HFFc6 (cell line): ENCODE results near the gene GLRX5. TPM values are rescaled to one million over a fixed set of nuclear protein-coding genes. Genes with fewer than 3 reads are reported as not detected.

ENCODE experiments used
- DNase-seq: peaks from one replicate; pipeline ENCODE4 v3.0.0-alpha.2; 2018
- H3K27ac Mint-ChIP-seq: 2 replicates; pipeline ENCODE4 v1.8.0; 2020; ENCODE audit warnings: mild to moderate bottlenecking, mixed read lengths
- H3K27me3 Mint-ChIP-seq: 2 replicates; pipeline ENCODE4 v1.8.0; 2021; ENCODE audit warnings: mild to moderate bottlenecking, moderate library complexity, mixed read lengths; ENCODE audit not compliant: insufficient read depth
- H3K36me3 Mint-ChIP-seq: 2 replicates; pipeline ENCODE4 v1.8.0; 2021; ENCODE audit warnings: low read depth, mixed read lengths
- H3K4me1 Mint-ChIP-seq: 2 replicates; pipeline ENCODE4 v1.8.0; 2020; ENCODE audit warnings: low read depth, mixed read lengths
- H3K4me3 Mint-ChIP-seq: 2 replicates; pipeline ENCODE4 v1.8.0; 2020; ENCODE audit warnings: mild to moderate bottlenecking, moderate library complexity, mixed read lengths
- H3K9me3 Mint-ChIP-seq: 2 replicates; pipeline ENCODE4 v1.8.0; 2020; ENCODE audit warnings: mild to moderate bottlenecking, mixed read lengths
- CTCF ChIP-seq: fragments of 200-600 bp; sonication (generic); IDR thresholded peaks from 2 replicates; pipeline ENCODE4 v1.5.0; 2021; ENCODE audit warnings: antibody characterized with exemption, mild to moderate bottlenecking
- total RNA-seq, 6 experiments: library from RNA; stranded (reverse); fragmentation: NEBNext Ultra II Directional; extraction: Animal tissue kit (Norgen Biotek cat#: 25700); gene quantifications; 2 replicates in 1 of 6; 3 replicates in 5 of 6; pipeline ENCODE4 v1.2.3, GENCODE V29; 2021

Gene GLRX5
- total RNA-seq, 6 experiments from 2014 or later: 38.7 to 47.2 (median 43.8) TPM

DNA sequence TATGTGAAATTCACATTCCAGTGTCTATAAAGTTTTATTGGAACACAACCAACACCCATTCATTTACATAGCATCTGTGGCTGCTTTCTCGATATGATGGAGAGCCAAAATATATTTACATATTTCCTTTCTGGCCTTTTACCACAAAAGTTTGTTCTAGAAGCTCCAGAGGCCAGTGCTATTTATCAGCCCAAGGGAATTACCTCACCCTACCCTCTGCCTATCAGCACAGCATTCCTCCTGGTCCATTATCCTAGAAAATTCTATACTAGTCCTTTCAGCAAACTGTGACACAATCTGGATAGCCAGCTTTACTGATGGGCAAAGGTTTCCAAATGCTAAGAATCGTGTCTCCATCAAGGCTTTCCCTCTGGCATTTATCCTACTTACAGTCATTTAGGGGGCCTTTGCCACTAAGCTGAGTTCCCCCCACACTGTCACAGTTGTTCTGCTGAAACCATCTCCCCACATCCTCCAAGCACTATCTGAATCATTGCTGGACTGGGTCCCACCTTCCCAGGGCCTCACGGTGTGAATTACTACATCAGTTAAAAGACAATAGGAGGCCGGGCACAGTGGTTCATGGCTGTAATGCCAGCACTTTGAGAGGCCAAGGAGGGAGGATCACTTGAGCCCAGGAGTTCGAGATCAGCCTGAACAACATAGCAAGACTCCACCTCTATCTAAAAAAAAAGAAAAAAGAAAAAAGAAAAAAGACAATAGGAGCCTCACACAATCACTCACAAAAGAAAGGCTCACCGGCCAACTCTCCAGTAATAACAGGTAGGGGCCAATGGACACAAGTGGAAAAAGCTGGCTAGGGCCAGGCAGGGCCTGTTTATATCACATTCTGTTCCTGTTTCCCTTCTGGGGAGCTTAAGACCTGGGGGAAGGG lies 30.5 kb upstream of the GLRX5 start:
- Mint-ChIP-seq H3K9me3 (no peaks in the 10 kb centered on the region), H3K27ac (peak overlapping the region; percentile 84), H3K36me3 (peaks cover 14% of the 10 kb centered on the region; the same call in 1 of the 2 replicates), H3K27me3 (no peaks in the 10 kb centered on the region; the same call in 1 of the 2 replicates), H3K4me1 (peaks cover 84% of the 10 kb centered on the region), H3K4me3 (peak overlapping the region; percentile 28)
- DNase-seq: no peak
- no peak for TF ChIP-seq CTCF

- Mint-ChIP-seq H3K4me1 (peaks cover 80% of the 10 kb centered on the region), H3K27ac (peak overlapping the region; percentile 84; the same call in 1 of the 2 replicates), H3K27me3 (no peaks in the 10 kb centered on the region; the same call in 1 of the 2 replicates), H3K4me3 (no peak overlapping the region), H3K9me3 (no peaks in the 10 kb centered on the region), H3K36me3 (peaks cover 18% of the 10 kb centered on the region; the same call in 1 of the 2 replicates)
- TF ChIP-seq CTCF: no peak
- DNase-seq: no peak
These were observed 29.7 kb upstream of the GLRX5 start for GRCh38 chr14:95505030-95505589.

DNA sequence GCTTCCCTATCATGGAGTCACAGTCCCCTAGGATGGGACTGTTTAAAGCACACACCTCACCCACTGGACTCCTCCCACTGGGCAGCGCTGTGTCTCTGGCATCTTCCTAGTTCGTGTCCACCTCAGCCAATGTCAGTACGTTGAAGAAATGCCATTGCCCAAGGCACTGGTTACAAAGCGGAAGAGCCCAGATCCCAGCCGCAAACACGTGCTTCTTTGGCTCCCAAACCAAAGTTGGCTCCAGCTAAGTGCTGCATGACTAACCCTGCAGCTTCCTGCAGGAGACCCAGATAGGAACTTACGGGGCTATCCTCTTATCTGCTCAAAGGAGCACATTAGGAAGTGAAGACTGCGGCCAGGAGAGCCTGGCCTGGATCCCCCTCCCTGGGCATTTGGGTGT lies 27.7 kb upstream of the GLRX5 start:
- Mint-ChIP-seq H3K4me1 (peaks cover 80% of the 10 kb centered on the region), H3K27ac (peak overlapping the region; percentile 95)

DNA sequence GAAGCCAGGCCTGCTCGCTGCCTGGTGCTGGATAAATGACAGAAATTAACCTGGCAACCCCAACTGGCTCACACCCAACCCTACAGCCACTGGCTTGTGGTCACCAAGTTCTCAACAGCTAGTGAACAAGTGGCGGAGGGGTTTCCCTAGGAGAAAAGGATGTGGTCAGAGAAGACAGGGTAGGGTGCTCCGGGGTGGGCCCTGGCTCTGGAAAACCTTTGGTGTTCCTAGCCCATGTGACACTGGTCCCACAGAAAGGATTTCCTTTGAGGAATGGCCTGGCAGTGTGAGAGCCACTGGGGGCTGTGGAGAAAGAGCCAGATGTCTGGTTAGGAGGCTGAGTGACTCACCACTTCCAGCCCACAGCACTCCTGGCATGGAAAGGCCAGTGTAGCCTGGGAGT lies 27.1 kb upstream of the GLRX5 start:
- Mint-ChIP-seq H3K4me3 (peak overlapping the region; percentile 77), H3K27me3 (no peaks in the 10 kb centered on the region; the same call in 1 of the 2 replicates), H3K36me3 (peaks cover 16% of the 10 kb centered on the region; the same call in 1 of the 2 replicates), H3K9me3 (no peaks in the 10 kb centered on the region), H3K4me1 (peaks cover 76% of the 10 kb centered on the region), H3K27ac (peak overlapping the region; percentile 95)
- DNase-seq: peak; percentile 77
- no peak for TF ChIP-seq CTCF

More for the DNA sequence above, 27.7 kb upstream of the GLRX5 start:
- Mint-ChIP-seq H3K27me3 (no peaks in the 10 kb centered on the region; the same call in 1 of the 2 replicates), H3K4me3 (peak overlapping the region; percentile 77), H3K9me3 (no peaks in the 10 kb centered on the region), H3K36me3 (peaks cover 16% of the 10 kb centered on the region; the same call in 1 of the 2 replicates)
- peak; percentile 96 for DNase-seq
- TF ChIP-seq CTCF: no peak

GRCh38 chr14:95508377-95508776 lies 26.5 kb upstream of the GLRX5 start:
- no peak for TF ChIP-seq CTCF
- Mint-ChIP-seq H3K27me3 (no peaks in the 10 kb centered on the region; the same call in 1 of the 2 replicates), H3K36me3 (peaks cover 16% of the 10 kb centered on the region; the same call in 1 of the 2 replicates)

More at GRCh38 chr14:95508377-95508776, 26.5 kb upstream of the GLRX5 start:
- Mint-ChIP-seq H3K4me3 (no peak overlapping the region), H3K4me1 (peaks cover 82% of the 10 kb centered on the region), H3K9me3 (no peaks in the 10 kb centered on the region), H3K27ac (peak overlapping the region; percentile 95)
- DNase-seq: no peak
